Endothelial cell of umbilical vein (primary cell): ENCODE data around the gene PTN. TPM values are rescaled to one million over a fixed set of nuclear protein-coding genes. Genes with fewer than 3 reads are reported as not detected.

Source experiments
- BruUV-seq: library from RNA; stranded (reverse); fragments of 400-500 nt; replicated peaks from 2 replicates; lab custom pipeline; 2021; lab: Mats Ljungman, UMichigan
- CTCF ChIA-PET: fragments of 300-600, 350-600 bp; sonication (Branson Sonifier 250); formaldehyde crosslinking; loops from one replicate; lab custom pipeline; 2021; ENCODE audit warnings: antibody characterized with exemption, inconsistent platforms; lab: Charles Lee
- POLR2A ChIA-PET: fragments of 300-600, 350-600 bp; sonication (Branson Sonifier 250); formaldehyde crosslinking; loops from one replicate; lab custom pipeline; 2021; ENCODE audit warnings: antibody characterized with exemption, inconsistent platforms; lab: Charles Lee
- DNase-seq: peaks from one replicate; pipeline ENCODE4 v3.0.0-alpha.2; 2011; ENCODE audit warnings: low read depth, low spot score
- FAIRE-seq: peaks from 2 replicates; lab custom pipeline; 2011; peaks lifted over from hg19 to GRCh38; lab: Jason Lieb, UNC
- H2AFZ ChIP-seq: 2 replicates; pipeline ENCODE4 v1.6.0; 2012; ENCODE audit warnings: low read depth, low read length, control low read depth, inconsistent platforms
- H3K27ac ChIP-seq: 2 replicates; pipeline ENCODE4 v1.5.1; 2011; ENCODE audit warnings: low read depth, mild to moderate bottlenecking, control low read depth, low read length, moderate library complexity; ENCODE audit not compliant: insufficient read depth
- H3K27me3 ChIP-seq, 2 experiments: 2 replicates each; pipeline versions ENCODE4 v1.6.0 to v1.6.1; 2011; ENCODE audit warnings: low read length in 2 of 2, mixed read lengths in 1 of 2; ENCODE audit not compliant: control insufficient read depth in 2 of 2, insufficient read depth in 2 of 2
- H3K36me3 ChIP-seq, 2 experiments: 2 replicates in 1 of 2; 3 replicates in 1 of 2; pipeline ENCODE4 v1.5.1; 2011; ENCODE audit warnings: low read length in 2 of 2, mild to moderate bottlenecking in 1 of 2, moderate library complexity in 1 of 2; ENCODE audit not compliant: control insufficient read depth in 2 of 2, insufficient read depth in 2 of 2; ENCODE audit errors: extremely low read depth in 1 of 2
- H3K4me1 ChIP-seq: 3 replicates; pipeline ENCODE4 v1.5.1; 2011; ENCODE audit warnings: mild to moderate bottlenecking, low read length; ENCODE audit not compliant: control insufficient read depth, insufficient read depth; ENCODE audit errors: extremely low read depth
- H3K4me2 ChIP-seq: 2 replicates; pipeline ENCODE4 v1.6.1; 2011; ENCODE audit warnings: low read length, control low read depth, mixed read lengths; ENCODE audit not compliant: insufficient read depth
- H3K4me3 ChIP-seq, 3 experiments: fragments of 200-600 bp in 1 of 3; sonication (generic), shearing (Covaris generic) in 1 of 3; replicated peaks in 1 of 3; 2 replicates each; pipeline ENCODE4 v1.5.1; 2011 to 2016; ENCODE audit warnings: control low read depth in 3 of 3, low read length in 3 of 3, mild to moderate bottlenecking in 2 of 3, inconsistent platforms in 1 of 3, low read depth in 1 of 3, moderate library complexity in 1 of 3; ENCODE audit not compliant: insufficient read depth in 1 of 3
- H3K79me2 ChIP-seq: 2 replicates; pipeline ENCODE4 v1.6.0; 2012; ENCODE audit warnings: low read length, inconsistent platforms; ENCODE audit not compliant: control insufficient read depth, insufficient read depth
- H3K9ac ChIP-seq: replicated peaks from 2 replicates; pipeline ENCODE3; 2011; ENCODE audit warnings: low read length, control low read depth; ENCODE audit not compliant: insufficient read depth; ENCODE audit errors: extremely low read depth
- H3K9me1 ChIP-seq: replicated peaks from 3 replicates; pipeline ENCODE4 v1.6.0; 2011; ENCODE audit warnings: mild to moderate bottlenecking, low read length; ENCODE audit not compliant: control insufficient read depth, insufficient read depth; ENCODE audit errors: extremely low read depth
- H3K9me3 ChIP-seq: replicated peaks from 2 replicates; pipeline ENCODE4 v1.5.1; 2012; ENCODE audit warnings: low read length, inconsistent platforms; ENCODE audit not compliant: control insufficient read depth, insufficient read depth
- H4K20me1 ChIP-seq: replicated peaks from 2 replicates; pipeline ENCODE3; 2011; ENCODE audit warnings: mild to moderate bottlenecking, low read length; ENCODE audit not compliant: control insufficient read depth, insufficient read depth; ENCODE audit errors: extremely low read depth
- CTCF ChIP-seq, 2 donors: IDR thresholded peaks; 1 replicate in 1 of 2; 2 replicates in 1 of 2; pipeline ENCODE4 v1.5.1; 2011; ENCODE audit warnings: low read length in 2 of 2, mild to moderate bottlenecking in 2 of 2, moderate library complexity in 2 of 2, control low read depth in 1 of 2, inconsistent platforms in 1 of 2, low read depth in 1 of 2; ENCODE audit not compliant: insufficient read depth in 1 of 2; ENCODE audit errors: extremely low read depth in 1 of 2
- EZH2 ChIP-seq: IDR thresholded peaks from 2 replicates; pipeline ENCODE4 v1.6.1; 2012; ENCODE audit warnings: borderline replicate concordance, low read depth, mild to moderate bottlenecking, moderate library complexity, low read length, inconsistent platforms; ENCODE audit not compliant: severe bottlenecking
- FOS ChIP-seq: IDR thresholded peaks from 2 replicates; pipeline ENCODE4 v1.6.1; 2011; ENCODE audit warnings: mild to moderate bottlenecking, low read length, moderate library complexity, borderline replicate concordance; ENCODE audit not compliant: insufficient read depth
- GATA2 ChIP-seq: IDR thresholded peaks from 2 replicates; pipeline ENCODE4 v1.7.0; 2011; ENCODE audit warnings: low read depth, mild to moderate bottlenecking, moderate library complexity, mixed read lengths, low read length; ENCODE audit not compliant: insufficient read length, insufficient read depth
- JUN ChIP-seq: IDR thresholded peaks from 2 replicates; pipeline ENCODE4 v1.6.1; 2011; ENCODE audit warnings: borderline replicate concordance, low read depth; ENCODE audit not compliant: insufficient read length, insufficient read depth
- MYC ChIP-seq: IDR thresholded peaks from one replicate; pipeline ENCODE4 v1.6.1; 2011; ENCODE audit warnings: mild to moderate bottlenecking, low read depth, low read length
- POLR2A ChIP-seq: IDR thresholded peaks from 2 replicates; pipeline ENCODE4 v1.6.1; 2012; ENCODE audit warnings: low read depth, mild to moderate bottlenecking, control low read depth, low read length
- POLR2AphosphoS5 ChIP-seq: IDR thresholded peaks from 2 replicates; pipeline ENCODE4 v1.6.1; 2012; ENCODE audit warnings: low read depth, mild to moderate bottlenecking, control low read depth, low read length, moderate library complexity; ENCODE audit not compliant: insufficient read depth
- dilution Hi-C: fragments of 300-500 bp; cut with MboI; formaldehyde crosslinking; loops from one replicate; pipeline ENCODE4 v1.15.0; 2019; ENCODE audit warnings: low sequenced_read_pairs; ENCODE audit not compliant: extremely low pct_ligation_motif_present
- intact Hi-C: fragments of 100-400 bp; cut with micrococcal nuclease; formaldehyde crosslinking; loops from one replicate; pipeline ENCODE4 v1.10.0; 2022
- polyA plus RNA-seq, 4 experiments: library from polyadenylated mRNA; depleted of rRNA in 3 of 4; stranded (reverse) in 3 of 4; unstranded in 1 of 4; fragments of >200 nt; gene quantifications; 2 replicates each; pipeline versions ENCODE4 v1.2.1 to v1.2.3, GENCODE V29; 2011 to 2012; ENCODE audit warnings: missing spikeins in 1 of 4
- total RNA-seq: library from RNA; stranded (reverse); gene quantifications from 2 replicates; pipeline ENCODE4 v1.2.3, GENCODE V29; 2021
- TF ChIP-seq, protein P1 (sequence below): IDR thresholded peaks from 2 replicates; pipeline ENCODE4 v1.6.1; 2011; ENCODE audit not compliant: insufficient read depth, insufficient read length

PTN gene
- total and polyA plus RNA-seq, 2 donors (not counting 3 experiments of a cell fraction or from before 2014, with no cell fraction given): 0.07 TPM; not detected in 1

- Histone ChIP-seq H3K9ac (no peak overlapping the region), H4K20me1 (no peaks in the 10 kb centered on the region), H3K79me2 (no peaks in the 10 kb centered on the region), H3K27me3 (no peaks in the 10 kb centered on the region), H3K4me3 (no peak overlapping the region), H3K9me1 (no peaks in the 10 kb centered on the region), H3K27ac (no peak overlapping the region), H3K4me1 (no peaks in the 10 kb centered on the region), H2AFZ (no peak overlapping the region), H3K4me2 (no peak overlapping the region), H3K9me3 (no peaks in the 10 kb centered on the region), H3K36me3 (no peaks in the 10 kb centered on the region)
- CTCF ChIA-PET: no interaction called here
- FAIRE-seq (no peak), DNase-seq (no peak)
- dilution Hi-C loops: no loop called here
- TF ChIP-seq, protein P1, sequence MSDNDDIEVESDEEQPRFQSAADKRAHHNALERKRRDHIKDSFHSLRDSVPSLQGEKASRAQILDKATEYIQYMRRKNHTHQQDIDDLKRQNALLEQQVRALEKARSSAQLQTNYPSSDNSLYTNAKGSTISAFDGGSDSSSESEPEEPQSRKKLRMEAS: no peak
- TF ChIP-seq FOS (no peak), EZH2 (no peak), CTCF (IDR thresholded peaks at IDR 0.05; ENCODE audit: extremely low read depth in 1 of 2, insufficient read depth in 1 of 2, low read depth in 1 of 2, low read length in 2 of 2) (no peak), MYC (no peak), POLR2AphosphoS5 (no peak), JUN (no peak), GATA2 (no peak), POLR2A (no peak)
- POLR2A ChIA-PET: no interaction called here
- intact Hi-C loops: no loop called here
- BruUV-seq: no TSS peak
These were observed 136.8 kb downstream of the PTN start for GRCh38 chr7:137206770-137207169.
